A549 (cell line): ENCODE data around the gene TUBA3C.

ENCODE experiments used
- BHLHE40 ChIP-seq: IDR thresholded peaks from 2 replicates; pipeline ENCODE4 v1.6.1; 2012; ENCODE audit warnings: low read depth, low read length, inconsistent platforms
- CTCF ChIP-seq: fragments of >200 bp; sonication (Bioruptor Twin); formaldehyde crosslinking; IDR thresholded peaks from 3 replicates; pipeline ENCODE4 v1.5.1; 2016
- FOXS1 ChIP-seq: fragments of 250-450 bp; sonication (Bioruptor Pico); IDR thresholded peaks from 2 replicates; pipeline ENCODE4 v1.5.0; 2020; ENCODE audit warnings: mild to moderate bottlenecking, moderate library complexity
- KDM5A ChIP-seq: fragments of 200-600 bp; sonication (generic); IDR thresholded peaks from 2 replicates; pipeline ENCODE4 v1.6.1; 2016; ENCODE audit warnings: antibody characterized with exemption, mild to moderate bottlenecking

GRCh38 chr13:19184176-19184575, 2.6 kb upstream of the TUBA3C start:
- TF ChIP-seq BHLHE40 (no peak), FOXS1 (CRISPR knock-in tag) (no peak), CTCF (no peak), KDM5A (no peak)
